ENCODE measurements around the gene GNAL. TPM values are rescaled to one million over a fixed set of nuclear protein-coding genes. Genes with fewer than 3 reads are reported as not detected.

The GNAL gene
- total RNA-seq, 1 donor from 2014 or later: 5.9 TPM

DNA sequence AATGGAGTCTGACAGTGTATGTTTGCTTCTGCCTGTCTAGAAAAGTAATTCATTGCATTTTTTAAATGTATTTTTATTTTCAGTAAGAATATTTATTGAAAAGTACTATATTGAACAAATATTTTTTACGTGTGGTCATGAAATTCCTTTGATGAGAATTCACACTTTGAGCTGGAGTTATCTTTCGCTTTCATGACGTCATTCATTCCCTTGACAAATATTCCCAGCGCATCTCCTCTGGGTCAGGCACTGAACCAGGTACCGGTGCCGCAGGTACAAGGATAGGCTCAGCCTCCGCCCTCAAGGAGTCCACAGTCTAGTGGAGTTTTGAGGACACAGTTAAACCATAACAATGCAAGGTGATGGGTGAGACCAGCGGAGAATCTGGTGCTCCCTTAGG is 60.2 kb downstream of the GNAL start:
- H3K27me3 ChIP-seq: no peaks in the 10 kb centered on the region

DNA sequence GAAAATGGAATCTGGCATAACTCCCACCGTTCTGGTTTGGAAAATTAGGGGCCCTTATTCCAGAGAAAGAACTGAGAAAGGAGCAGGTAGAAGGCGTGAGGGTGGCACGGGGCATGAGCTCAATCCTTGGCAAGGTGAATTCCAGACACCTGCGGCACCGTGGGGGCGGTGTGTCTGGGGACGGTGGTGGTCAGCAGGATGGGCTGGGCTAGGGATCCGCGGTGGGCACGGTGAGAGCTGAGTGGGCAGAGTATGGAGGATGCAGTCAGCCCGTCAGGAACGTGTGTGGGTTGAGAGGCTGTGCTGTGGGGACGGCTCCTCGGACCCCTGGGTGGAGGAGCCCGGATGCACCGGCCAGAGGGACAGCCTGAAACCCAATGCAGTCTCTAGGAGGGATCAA is 61.1 kb downstream of the GNAL start:
- H3K27me3 ChIP-seq: no peaks in the 10 kb centered on the region
- no peak overlapping the region for H3K4me3 ChIP-seq
- no peaks in the 10 kb centered on the region for H3K36me3 ChIP-seq
- no peaks in the 10 kb centered on the region for H3K9me3 ChIP-seq
- peaks cover 0 to 7% of the 10 kb centered on the region in 2 donors for H3K4me1 ChIP-seq
- TF ChIP-seq, protein P1, sequence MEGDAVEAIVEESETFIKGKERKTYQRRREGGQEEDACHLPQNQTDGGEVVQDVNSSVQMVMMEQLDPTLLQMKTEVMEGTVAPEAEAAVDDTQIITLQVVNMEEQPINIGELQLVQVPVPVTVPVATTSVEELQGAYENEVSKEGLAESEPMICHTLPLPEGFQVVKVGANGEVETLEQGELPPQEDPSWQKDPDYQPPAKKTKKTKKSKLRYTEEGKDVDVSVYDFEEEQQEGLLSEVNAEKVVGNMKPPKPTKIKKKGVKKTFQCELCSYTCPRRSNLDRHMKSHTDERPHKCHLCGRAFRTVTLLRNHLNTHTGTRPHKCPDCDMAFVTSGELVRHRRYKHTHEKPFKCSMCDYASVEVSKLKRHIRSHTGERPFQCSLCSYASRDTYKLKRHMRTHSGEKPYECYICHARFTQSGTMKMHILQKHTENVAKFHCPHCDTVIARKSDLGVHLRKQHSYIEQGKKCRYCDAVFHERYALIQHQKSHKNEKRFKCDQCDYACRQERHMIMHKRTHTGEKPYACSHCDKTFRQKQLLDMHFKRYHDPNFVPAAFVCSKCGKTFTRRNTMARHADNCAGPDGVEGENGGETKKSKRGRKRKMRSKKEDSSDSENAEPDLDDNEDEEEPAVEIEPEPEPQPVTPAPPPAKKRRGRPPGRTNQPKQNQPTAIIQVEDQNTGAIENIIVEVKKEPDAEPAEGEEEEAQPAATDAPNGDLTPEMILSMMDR (IDR thresholded peaks at IDR 0.05): no peak
- DNase-seq (ENCODE audit: low spot score in 2 of 2): no peak
- intact Hi-C loops (cut with DNase I): loop anchor here (10.0 kb wide), 1 partner anchor 55 kb away; no protein-coding TSS in a partner anchor
- no peak overlapping the region for H3K27ac ChIP-seq

More for the DNA sequence above, 60.2 kb downstream of the GNAL start:
- Histone ChIP-seq H3K4me3 (no peak overlapping the region), H3K36me3 (no peaks in the 10 kb centered on the region), H3K27ac (no peak overlapping the region), H3K4me1 (peaks cover 0 to 7% of the 10 kb centered on the region in 2 donors), H3K9me3 (no peaks in the 10 kb centered on the region)
- intact Hi-C loops (cut with DNase I): no loop called here
- no peak for DNase-seq (ENCODE audit: low spot score in 2 of 2)
- TF ChIP-seq, protein P1 (IDR thresholded peaks at IDR 0.05): no peak

DNA sequence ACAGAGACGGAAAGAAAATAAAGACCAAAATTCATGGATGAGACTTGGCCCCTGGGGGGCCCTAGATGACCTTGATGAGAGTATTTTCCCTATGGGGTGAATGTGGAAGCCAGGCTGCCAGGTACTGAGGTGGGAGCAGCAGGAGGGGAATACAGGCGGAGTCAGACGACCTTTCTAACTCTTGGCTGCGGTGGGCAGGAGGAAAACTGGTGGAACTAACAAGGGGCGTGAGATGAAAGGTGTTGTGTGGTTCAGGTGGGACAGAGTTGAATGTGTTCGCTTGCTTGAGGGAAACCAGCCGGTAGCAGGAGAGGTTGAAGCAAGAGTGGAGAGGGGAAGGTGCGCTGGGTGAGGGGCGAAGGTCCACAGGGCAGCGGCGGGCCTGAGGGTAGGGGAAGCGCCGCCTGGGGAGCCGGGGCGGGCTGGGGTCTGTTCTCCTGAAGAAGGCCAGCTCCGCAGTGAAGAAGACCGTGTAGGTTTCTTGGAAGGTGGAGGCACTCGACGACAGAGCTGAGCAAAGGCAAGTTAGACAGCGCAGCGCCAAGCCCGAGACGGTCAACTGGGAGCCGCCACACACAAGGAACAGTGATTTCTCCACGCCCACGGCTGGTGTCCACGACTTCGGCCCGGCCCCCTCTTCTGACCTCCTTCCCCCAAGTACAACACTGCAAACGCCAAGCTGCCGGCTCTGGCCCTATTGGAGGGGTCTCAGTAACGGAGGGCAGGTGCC is 61.7 kb downstream of the GNAL start:
- intact Hi-C loops (cut with DNase I): loop anchor here (10.0 kb wide), 1 partner anchor 54 kb away; no protein-coding TSS in a partner anchor
- TF ChIP-seq, protein P1 (IDR thresholded peaks at IDR 0.05): no peak
- peaks cover 0 to 7% of the 10 kb centered on the region in 2 donors for H3K4me1 ChIP-seq
- H3K36me3 ChIP-seq: no peaks in the 10 kb centered on the region
- H3K4me3 ChIP-seq: peak overlapping the region; percentile 47 to 49
- no peak for DNase-seq (ENCODE audit: low spot score in 2 of 2)
- no peaks in the 10 kb centered on the region for H3K27me3 ChIP-seq
- no peak overlapping the region for H3K27ac ChIP-seq
- no peaks in the 10 kb centered on the region for H3K9me3 ChIP-seq

GRCh38 chr18:11751341-11752115 is 62.5 kb downstream of the GNAL start:
- TF ChIP-seq, protein P1 (IDR thresholded peaks at IDR 0.05): no peak
- H3K9me3 ChIP-seq: no peaks in the 10 kb centered on the region
- peaks cover 0 to 7% of the 10 kb centered on the region in 2 donors for H3K4me1 ChIP-seq
- no peaks in the 10 kb centered on the region for H3K27me3 ChIP-seq
- peak overlapping the region; percentile 47 to 49 for H3K4me3 ChIP-seq
- intact Hi-C loops (cut with DNase I): loop anchor here (10.0 kb wide), 1 partner anchor 53 kb away; no protein-coding TSS in a partner anchor
- no peaks in the 10 kb centered on the region for H3K36me3 ChIP-seq
- H3K27ac ChIP-seq: no peak overlapping the region
- no peak for DNase-seq (ENCODE audit: low spot score in 2 of 2)

GRCh38 chr18:11752116-11752911 is 63.2 kb downstream of the GNAL start:
- H3K27ac ChIP-seq: no peak overlapping the region
- no peak for DNase-seq (ENCODE audit: low spot score in 2 of 2)
- peaks cover 0 to 7% of the 10 kb centered on the region in 2 donors for H3K4me1 ChIP-seq
- no peaks in the 10 kb centered on the region for H3K36me3 ChIP-seq
- peak overlapping the region; percentile 47 to 49 for H3K4me3 ChIP-seq
- intact Hi-C loops (cut with DNase I): loop anchor here (10.0 kb wide), 1 partner anchor 52 kb away; no protein-coding TSS in a partner anchor
- H3K27me3 ChIP-seq: no peaks in the 10 kb centered on the region
- TF ChIP-seq, protein P1 (IDR thresholded peaks at IDR 0.05): no peak
- no peaks in the 10 kb centered on the region for H3K9me3 ChIP-seq

Data from ascending aorta (tissue), 2 donors.